SK-N-SH treated with all-trans-retinoic acid at 6 μM for 48 hours (cell line): ENCODE data around the gene TNIK.
A peak's percentile ranks its signal among the peaks of the same experiment; 100 is the strongest.

Experiments
- ATAC-seq: fragments of 200-7000 bp; cut with Tn5 transposase; 3 replicates; pipeline ENCODE4 v1.9.1; 2020; ENCODE audit warnings: mild to moderate bottlenecking, moderate library complexity
- ARNTL ChIP-seq: fragments of 450-650 bp; formaldehyde crosslinking; IDR thresholded peaks from 2 replicates; pipeline ENCODE4 v1.5.0; 2020; ENCODE audit warnings: low read depth, mild to moderate bottlenecking, moderate library complexity, borderline replicate concordance
- BACH2 ChIP-seq: fragments of 250-450 bp; sonication (Bioruptor Pico); IDR thresholded peaks from 2 replicates; pipeline ENCODE4 v1.9.0; 2021; ENCODE audit warnings: mild to moderate bottlenecking, borderline replicate concordance
- CSDC2 ChIP-seq: fragments of 250-450 bp; sonication (Bioruptor Pico); IDR thresholded peaks from 2 replicates; pipeline ENCODE4 v1.5.0; 2020; ENCODE audit warnings: mild to moderate bottlenecking, moderate library complexity
- ESRRG ChIP-seq: fragments of 250-450 bp; sonication (Bioruptor Pico); IDR thresholded peaks from 2 replicates; pipeline ENCODE4 v1.6.1; 2021; ENCODE audit warnings: mild to moderate bottlenecking
- GLIS3 ChIP-seq: fragments of 250-450 bp; sonication (Bioruptor Pico); IDR thresholded peaks from 2 replicates; pipeline ENCODE4 v1.5.0; 2020; ENCODE audit warnings: mild to moderate bottlenecking, moderate library complexity
- ISL1 ChIP-seq: fragments of 250-450 bp; sonication (Bioruptor Pico); IDR thresholded peaks from 2 replicates; pipeline ENCODE4 v2.1.2; 2022; ENCODE audit warnings: mild to moderate bottlenecking, moderate library complexity
- OSR1 ChIP-seq: fragments of 250-450 bp; sonication (Bioruptor Pico); IDR thresholded peaks from 2 replicates; pipeline ENCODE4 v1.8.0; 2022; ENCODE audit warnings: moderate library complexity, mild to moderate bottlenecking, inconsistent platforms
- PATZ1 ChIP-seq: fragments of 250-450 bp; sonication (Bioruptor Pico); IDR thresholded peaks from 2 replicates; pipeline ENCODE4 v1.8.0; 2020; ENCODE audit warnings: mild to moderate bottlenecking, moderate library complexity, borderline replicate concordance
- POU6F1 ChIP-seq: fragments of 250-450 bp; sonication (Bioruptor Pico); IDR thresholded peaks from 2 replicates; pipeline ENCODE4 v1.8.0; 2021; ENCODE audit warnings: low read depth, mild to moderate bottlenecking, moderate library complexity, borderline replicate concordance
- RARB ChIP-seq: fragments of 250-450 bp; sonication (Bioruptor Pico); IDR thresholded peaks from 2 replicates; pipeline ENCODE4 v1.8.0; 2021; ENCODE audit warnings: mild to moderate bottlenecking, moderate library complexity
- SNAI2 ChIP-seq: fragments of 250-450 bp; sonication (Bioruptor Pico); IDR thresholded peaks from 2 replicates; pipeline ENCODE4 v1.5.0; 2020; ENCODE audit warnings: mild to moderate bottlenecking, moderate library complexity
- TCF4 ChIP-seq: fragments of 250-450 bp; sonication (Bioruptor Pico); IDR thresholded peaks from 2 replicates; pipeline ENCODE4 v1.8.0; 2021; ENCODE audit warnings: mild to moderate bottlenecking, moderate library complexity, borderline replicate concordance
- TOX ChIP-seq: fragments of 250-450 bp; sonication (Bioruptor Pico); IDR thresholded peaks from 2 replicates; pipeline ENCODE4 v1.8.0; 2021; ENCODE audit warnings: mild to moderate bottlenecking, moderate library complexity, borderline replicate concordance
- TSHZ2 ChIP-seq: fragments of 250-450 bp; sonication (Bioruptor Pico); IDR thresholded peaks from 2 replicates; pipeline ENCODE4 v1.5.0; 2020; ENCODE audit warnings: mild to moderate bottlenecking, moderate library complexity
- ZC3H10 ChIP-seq: fragments of 250-450 bp; sonication (Bioruptor Pico); IDR thresholded peaks from 2 replicates; pipeline ENCODE4 v1.5.1; 2021; ENCODE audit warnings: mild to moderate bottlenecking, moderate library complexity
- ZFP30 ChIP-seq: fragments of 450-650 bp; formaldehyde crosslinking; IDR thresholded peaks from 2 replicates; pipeline ENCODE4 v1.5.0; 2022; ENCODE audit warnings: mild to moderate bottlenecking, moderate library complexity
- ZNF565 ChIP-seq: fragments of 450-650 bp; formaldehyde crosslinking; conservative IDR thresholded peaks from 2 replicates; pipeline ENCODE4 v1.5.0; 2020; ENCODE audit warnings: low read depth, mild to moderate bottlenecking, moderate library complexity
- ZNF70 ChIP-seq: fragments of 450-650 bp; formaldehyde crosslinking; IDR thresholded peaks from 2 replicates; pipeline ENCODE4 v1.5.0; 2020; ENCODE audit warnings: mild to moderate bottlenecking, moderate library complexity
- ZNF8 ChIP-seq: fragments of 450-650 bp; formaldehyde crosslinking; IDR thresholded peaks from 2 replicates; pipeline ENCODE4 v1.5.0; 2020; ENCODE audit warnings: mild to moderate bottlenecking, moderate library complexity
- TF ChIP-seq, protein P1 (sequence below): fragments of 250-450 bp; sonication (Bioruptor Pico); IDR thresholded peaks from 2 replicates; pipeline ENCODE4 v1.5.1; 2020; ENCODE audit warnings: low read depth, mild to moderate bottlenecking, moderate library complexity
- TF ChIP-seq, protein P2 (sequence below): fragments of 250-450 bp; sonication (Bioruptor Pico); IDR thresholded peaks from 2 replicates; pipeline ENCODE4 v1.5.1; 2021; ENCODE audit warnings: mild to moderate bottlenecking, moderate library complexity

The TNIK gene

DNA sequence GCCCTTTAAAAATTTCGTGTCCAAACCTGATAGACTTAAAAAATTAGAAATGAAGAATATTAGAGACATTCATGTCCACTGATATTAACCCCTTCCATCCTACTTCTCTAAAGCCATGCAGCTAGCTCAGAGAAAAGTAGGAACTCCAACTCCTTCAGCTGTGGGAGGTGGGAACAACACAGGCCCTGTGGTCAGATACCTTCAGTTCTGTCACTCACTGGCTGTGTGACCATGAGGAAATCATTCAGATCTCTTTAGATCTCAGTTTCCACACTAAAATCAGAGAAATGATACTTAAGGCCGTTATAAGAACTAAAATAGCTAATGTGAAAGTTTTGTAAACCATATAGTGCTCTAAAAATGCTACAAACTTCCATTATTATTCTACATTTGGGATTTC, 209.8 kb downstream of the TNIK start:
- ATAC-seq = no peak
- TF ChIP-seq ZNF8 (CRISPR knock-in tag) (no peak), ZNF565 (no peak), OSR1 (CRISPR knock-in tag) (no peak)

DNA sequence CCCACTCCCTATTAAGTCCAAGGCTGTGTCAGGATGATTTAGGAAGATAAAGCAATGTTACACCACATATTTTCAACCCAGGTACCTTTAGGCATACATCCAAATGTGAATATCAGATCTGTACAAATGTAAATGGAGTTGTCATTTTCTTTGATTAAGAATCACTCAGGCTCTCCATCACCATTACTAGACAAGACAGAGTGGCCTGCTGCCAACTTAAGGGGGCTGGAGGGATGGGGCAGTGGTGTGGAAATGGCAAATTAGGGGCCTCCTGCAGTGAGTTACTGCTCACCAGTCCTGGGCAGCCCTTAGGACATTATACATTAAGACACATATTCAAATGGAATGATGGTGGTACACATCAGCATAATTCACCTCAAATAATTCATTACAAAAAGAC, 211.0 kb downstream of the TNIK start:
- TF ChIP-seq ISL1 (peak; percentile 91), ZNF565 (no peak), ZC3H10 (peak; percentile 10; the same call in 1 of the 2 replicates), ESRRG (CRISPR knock-in tag) (no peak)
- TF ChIP-seq, protein P1, sequence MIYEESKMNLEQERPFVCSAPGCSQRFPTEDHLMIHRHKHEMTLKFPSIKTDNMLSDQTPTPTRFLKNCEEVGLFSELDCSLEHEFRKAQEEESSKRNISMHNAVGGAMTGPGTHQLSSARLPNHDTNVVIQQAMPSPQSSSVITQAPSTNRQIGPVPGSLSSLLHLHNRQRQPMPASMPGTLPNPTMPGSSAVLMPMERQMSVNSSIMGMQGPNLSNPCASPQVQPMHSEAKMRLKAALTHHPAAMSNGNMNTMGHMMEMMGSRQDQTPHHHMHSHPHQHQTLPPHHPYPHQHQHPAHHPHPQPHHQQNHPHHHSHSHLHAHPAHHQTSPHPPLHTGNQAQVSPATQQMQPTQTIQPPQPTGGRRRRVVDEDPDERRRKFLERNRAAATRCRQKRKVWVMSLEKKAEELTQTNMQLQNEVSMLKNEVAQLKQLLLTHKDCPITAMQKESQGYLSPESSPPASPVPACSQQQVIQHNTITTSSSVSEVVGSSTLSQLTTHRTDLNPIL (CRISPR knock-in tag) = no peak
- TF ChIP-seq, all 23 proteins: peak for 2

GRCh38 chr3:171248426-171249111, 211.6 kb downstream of the TNIK start:
- ATAC-seq = peak; percentile 15; the same call in 1 of the 3 replicates
- TF ChIP-seq, protein P2, sequence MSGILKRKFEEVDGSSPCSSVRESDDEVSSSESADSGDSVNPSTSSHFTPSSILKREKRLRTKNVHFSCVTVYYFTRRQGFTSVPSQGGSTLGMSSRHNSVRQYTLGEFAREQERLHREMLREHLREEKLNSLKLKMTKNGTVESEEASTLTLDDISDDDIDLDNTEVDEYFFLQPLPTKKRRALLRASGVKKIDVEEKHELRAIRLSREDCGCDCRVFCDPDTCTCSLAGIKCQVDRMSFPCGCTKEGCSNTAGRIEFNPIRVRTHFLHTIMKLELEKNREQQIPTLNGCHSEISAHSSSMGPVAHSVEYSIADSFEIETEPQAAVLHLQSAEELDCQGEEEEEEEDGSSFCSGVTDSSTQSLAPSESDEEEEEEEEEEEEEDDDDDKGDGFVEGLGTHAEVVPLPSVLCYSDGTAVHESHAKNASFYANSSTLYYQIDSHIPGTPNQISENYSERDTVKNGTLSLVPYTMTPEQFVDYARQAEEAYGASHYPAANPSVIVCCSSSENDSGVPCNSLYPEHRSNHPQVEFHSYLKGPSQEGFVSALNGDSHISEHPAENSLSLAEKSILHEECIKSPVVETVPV = no peak
- no peak for TF ChIP-seq ARNTL
- no peak for TF ChIP-seq ZC3H10
- TF ChIP-seq CSDC2 (CRISPR knock-in tag) = no peak
- TF ChIP-seq OSR1 (CRISPR knock-in tag) = no peak
- TF ChIP-seq PATZ1 (CRISPR knock-in tag) = no peak
- no peak for TF ChIP-seq GLIS3
- no peak for TF ChIP-seq ZNF565
- TF ChIP-seq ESRRG (CRISPR knock-in tag) = no peak
- no peak for TF ChIP-seq TCF4 (CRISPR knock-in tag)
- no peak for TF ChIP-seq ZFP30
- no peak for TF ChIP-seq POU6F1
- TF ChIP-seq RARB (CRISPR knock-in tag) = no peak
- TF ChIP-seq ZNF8 (CRISPR knock-in tag) = no peak
- no peak for TF ChIP-seq BACH2 (CRISPR knock-in tag)

More for the DNA sequence above, 211.0 kb downstream of the TNIK start:
- peak; percentile 76 for ATAC-seq

- no peak for ATAC-seq
- TF ChIP-seq, protein P2 = no peak
- no peak for TF ChIP-seq ESRRG (CRISPR knock-in tag)
- TF ChIP-seq TOX = no peak
- TF ChIP-seq, protein P1 (CRISPR knock-in tag) = no peak
- TF ChIP-seq TSHZ2 (CRISPR knock-in tag) = no peak
- TF ChIP-seq ARNTL = no peak
- no peak for TF ChIP-seq ZNF70 (CRISPR knock-in tag)
- no peak for TF ChIP-seq ISL1
- TF ChIP-seq SNAI2 (CRISPR knock-in tag) = no peak
These were observed 214.1 kb downstream of the TNIK start for GRCh38 chr3:171245796-171246765.
